Hematopoietic multipotent progenitor cell treated with erythropoietin and hydrocortisone succinate and interleukin-3 and kit ligand, for 8 days (in vitro differentiated cells): ENCODE data around the gene THSD4.
"Not testable (repeated sequence)": the region's sequence is repeated elsewhere in the genome, so short reads cannot be mapped to it uniquely, and the experiment has no call there.

Source experiments
- DNase-seq: peaks from one replicate; pipeline ENCODE4 v3.0.0-alpha.2; 2015

THSD4 gene

GRCh38 chr15:71362987-71363968, 248.0 kb downstream of the THSD4 start:
- DNase-seq = no peak

DNA sequence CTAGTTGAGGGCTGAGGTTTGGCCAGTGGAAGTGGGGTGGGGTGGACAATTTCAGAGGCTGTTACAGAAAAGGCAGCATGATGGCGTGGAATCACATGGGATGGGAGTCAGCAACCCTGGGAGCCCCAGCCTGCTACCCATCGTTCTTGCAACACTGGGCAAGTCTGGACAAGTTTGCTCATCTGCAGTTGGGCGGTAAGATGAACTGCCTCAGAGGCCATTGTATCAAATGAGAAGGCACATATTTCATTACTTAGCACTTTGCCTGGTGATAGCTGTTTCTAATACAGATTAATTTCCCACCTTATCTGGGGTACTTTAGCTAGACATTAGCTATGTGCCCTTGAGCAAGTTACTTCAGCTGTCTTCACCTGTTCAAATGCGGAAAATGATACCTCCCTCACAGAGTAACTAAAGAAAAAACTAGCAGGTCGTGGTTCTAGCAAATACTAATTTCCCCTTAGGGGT, 248.9 kb downstream of the THSD4 start:
- DNase-seq = no peak

- DNase-seq = no peak
Observed at GRCh38 chr15:71366522-71366921, 251.3 kb downstream of the THSD4 start.

- DNase-seq = no peak
Observed at GRCh38 chr15:71366926-71367325, 251.7 kb downstream of the THSD4 start.

- DNase-seq = not testable (repeated sequence)
Observed at GRCh38 chr15:71367737-71368136, 252.5 kb downstream of the THSD4 start.

DNA sequence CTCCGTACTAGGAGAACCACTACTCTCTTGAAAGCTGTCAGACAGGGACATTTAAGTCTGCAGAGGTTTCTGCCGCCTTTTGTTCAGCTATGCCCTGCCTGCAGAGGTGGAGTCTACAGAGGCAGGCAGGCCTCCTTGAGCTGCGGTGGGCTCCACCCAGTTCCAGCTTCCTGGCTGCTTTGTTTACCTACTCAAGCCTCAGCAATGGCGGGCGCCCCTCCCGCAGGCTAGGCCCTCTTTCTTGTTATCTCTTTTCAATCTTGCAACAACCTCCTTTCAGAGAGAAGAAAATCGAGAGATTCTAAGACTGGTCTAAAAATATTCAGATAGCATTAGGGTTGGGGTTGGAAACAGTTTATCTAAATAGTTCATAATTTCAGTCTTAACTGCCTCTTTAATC, 257.5 kb downstream of the THSD4 start:
- not testable (repeated sequence) for DNase-seq

DNA sequence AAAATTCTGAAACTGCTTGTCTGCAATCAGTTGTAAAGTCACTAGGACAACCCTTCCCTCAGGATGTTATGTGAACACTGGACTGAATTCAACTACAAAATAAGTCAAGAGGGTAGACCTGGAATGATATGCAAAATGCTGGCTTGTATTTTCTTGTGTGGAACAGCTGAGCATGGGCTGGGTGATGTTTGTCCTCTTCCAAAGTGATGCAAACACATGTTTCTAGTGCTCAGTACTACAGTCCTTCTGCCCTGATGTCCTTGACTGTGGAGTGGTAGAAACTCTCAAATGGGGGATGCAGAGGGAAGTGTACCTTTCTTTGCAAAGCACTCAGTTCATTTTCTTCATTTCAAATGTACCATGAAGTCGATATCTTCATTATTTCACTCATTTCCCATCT, 258.6 kb downstream of the THSD4 start:
- no peak for DNase-seq

DNA sequence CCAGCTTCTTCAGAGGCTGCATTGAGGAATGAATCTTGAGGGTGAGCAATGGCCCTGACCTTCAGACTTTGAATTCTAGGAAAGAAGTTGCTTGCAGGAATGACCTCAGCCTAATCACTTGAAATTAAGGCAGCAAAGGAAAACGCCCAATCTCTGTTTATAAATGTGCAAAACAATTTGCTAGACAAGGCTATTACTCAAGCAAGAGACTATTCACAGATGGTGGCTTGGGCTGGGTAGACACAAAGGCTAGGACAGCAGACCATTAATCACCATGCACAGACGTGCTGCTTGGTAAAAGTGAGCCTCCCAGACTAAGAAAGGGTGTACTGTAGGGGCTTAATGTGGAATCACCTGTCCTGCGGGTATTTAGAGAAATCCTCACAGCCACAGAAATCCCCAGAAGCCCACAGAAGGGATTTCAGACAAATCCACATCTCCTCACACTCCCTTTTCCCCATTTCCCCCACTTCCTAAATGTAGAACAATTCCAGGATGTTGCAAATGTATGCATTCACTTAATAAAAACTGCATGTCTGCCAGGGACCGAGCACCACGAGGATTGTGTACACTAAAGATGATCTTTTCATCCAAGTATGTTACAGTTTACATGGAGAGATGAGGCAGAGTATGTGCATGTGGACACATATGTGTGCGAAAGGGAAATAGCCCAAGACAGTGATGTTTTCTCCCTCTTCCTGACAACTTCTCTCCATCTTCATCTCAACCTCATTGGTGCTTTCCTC, 259.5 kb downstream of the THSD4 start:
- no peak for DNase-seq

GRCh38 chr15:71375934-71376333, 260.7 kb downstream of the THSD4 start:
- DNase-seq = no peak

DNA sequence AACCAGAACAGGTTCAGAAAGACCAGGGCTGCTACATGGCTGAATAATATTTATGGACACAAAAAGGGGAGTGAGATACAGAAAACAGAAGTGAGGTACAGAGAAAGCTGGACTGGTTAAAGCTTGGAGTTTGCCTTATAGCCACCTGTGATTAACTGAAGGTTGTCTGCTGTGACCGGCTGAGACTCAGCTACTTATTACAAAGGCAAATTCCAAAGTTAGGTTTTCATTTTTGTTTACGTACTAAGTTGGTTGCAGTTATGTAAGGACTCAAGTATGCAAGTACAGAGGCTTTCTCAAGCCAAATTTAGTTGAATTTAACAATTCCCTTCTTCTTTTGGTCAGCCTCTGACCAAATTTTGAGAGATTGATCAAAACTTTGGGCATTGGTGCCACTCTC, 264.6 kb downstream of the THSD4 start:
- no peak for DNase-seq

DNA sequence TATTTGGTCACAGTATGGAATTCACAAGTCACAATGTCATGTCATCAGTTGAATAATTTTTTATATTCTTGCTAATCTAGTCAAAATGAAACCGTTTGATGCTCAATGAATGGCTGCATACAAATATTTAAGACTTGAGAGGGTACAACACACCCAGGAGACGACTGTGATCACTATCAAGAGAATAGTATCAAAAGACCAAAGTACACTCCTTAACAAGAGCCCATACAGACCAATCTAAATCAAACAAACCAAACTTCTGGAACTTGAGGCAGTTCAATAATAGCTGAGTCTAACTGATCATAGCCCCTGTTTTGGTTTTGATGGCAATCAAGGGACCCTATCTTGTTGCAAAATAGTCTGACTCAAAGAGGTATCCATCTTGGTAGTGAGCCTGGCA, 265.1 kb downstream of the THSD4 start:
- DNase-seq = no peak

DNA sequence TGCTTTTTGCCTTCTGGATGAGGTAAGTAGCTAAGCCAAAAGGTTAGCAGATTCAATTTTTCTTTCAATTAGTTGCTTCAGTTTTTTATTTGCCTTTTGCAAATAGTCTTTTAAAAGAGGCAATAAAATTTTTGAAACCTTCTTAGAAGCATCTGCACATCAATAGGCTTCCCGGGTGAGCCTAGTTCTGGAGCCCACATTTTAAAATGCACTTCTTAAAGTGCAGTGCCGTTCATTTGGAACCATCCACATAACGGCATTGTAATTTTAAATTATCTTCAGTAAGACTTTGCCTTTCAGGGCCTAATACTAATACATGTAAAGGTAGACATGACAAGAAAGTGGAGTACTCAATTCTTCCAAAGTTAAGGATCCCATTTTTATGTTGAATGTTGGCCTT, 269.2 kb downstream of the THSD4 start:
- DNase-seq = no peak

DNA sequence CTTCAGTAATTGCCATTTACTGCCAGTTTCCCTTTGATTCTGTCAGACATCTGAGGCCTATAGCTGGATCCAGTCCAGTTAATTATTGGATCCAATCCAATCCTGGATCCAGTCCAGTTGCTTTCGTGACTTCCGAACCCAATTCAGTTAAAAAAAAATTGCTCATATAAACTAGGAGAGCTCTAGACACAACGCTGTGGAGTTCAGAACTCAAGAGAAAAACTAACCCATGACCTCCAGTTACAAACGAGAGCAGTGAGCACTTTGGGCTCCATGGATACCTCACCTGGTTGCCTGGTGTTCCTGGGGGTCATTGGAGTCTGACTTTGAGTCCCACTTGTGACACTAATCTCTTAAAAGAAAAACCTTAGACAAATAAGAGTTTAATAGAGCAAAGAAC, 269.8 kb downstream of the THSD4 start:
- no peak for DNase-seq

GRCh38 chr15:71385457-71385856, 270.2 kb downstream of the THSD4 start:
- DNase-seq = no peak

GRCh38 chr15:71386005-71386404, 270.7 kb downstream of the THSD4 start:
- no peak for DNase-seq

- peak; percentile 16 for DNase-seq
Observed at GRCh38 chr15:71386448-71387236, 271.4 kb downstream of the THSD4 start.

GRCh38 chr15:71387810-71388209, 272.5 kb downstream of the THSD4 start:
- DNase-seq = no peak

GRCh38 chr15:71390096-71390495, 274.8 kb downstream of the THSD4 start:
- no peak for DNase-seq

DNA sequence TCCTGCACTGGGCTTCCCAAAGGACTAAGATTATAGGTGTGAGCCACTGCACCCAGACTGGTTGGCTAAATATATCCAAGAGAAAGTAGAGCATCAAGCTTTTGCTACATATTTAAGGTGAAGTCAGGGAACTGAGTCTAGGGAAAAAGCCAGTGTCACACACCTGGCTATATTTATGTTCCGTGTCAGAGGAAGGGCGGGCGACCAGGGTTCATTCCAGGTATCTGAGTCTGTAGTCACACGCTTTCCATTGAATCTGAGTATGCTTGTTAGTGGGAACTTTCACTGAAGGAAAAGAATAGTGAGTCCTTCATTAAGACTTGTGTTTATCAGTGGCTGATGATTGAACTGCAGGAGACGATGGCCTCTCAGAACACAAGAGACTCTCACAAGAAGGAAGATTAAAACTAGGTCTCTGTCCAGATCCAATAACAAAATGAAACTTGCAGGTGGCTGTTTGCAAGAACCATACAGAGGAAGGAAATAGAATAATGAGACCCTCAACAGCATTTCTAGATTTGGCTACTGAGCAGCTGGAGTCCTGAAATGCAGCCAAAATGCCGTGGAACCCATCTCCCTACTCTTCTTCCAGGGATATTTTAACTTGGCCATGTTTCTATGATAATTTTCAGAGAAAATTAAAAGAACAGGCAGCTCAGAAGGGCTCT, 276.3 kb downstream of the THSD4 start:
- no peak for DNase-seq

DNA sequence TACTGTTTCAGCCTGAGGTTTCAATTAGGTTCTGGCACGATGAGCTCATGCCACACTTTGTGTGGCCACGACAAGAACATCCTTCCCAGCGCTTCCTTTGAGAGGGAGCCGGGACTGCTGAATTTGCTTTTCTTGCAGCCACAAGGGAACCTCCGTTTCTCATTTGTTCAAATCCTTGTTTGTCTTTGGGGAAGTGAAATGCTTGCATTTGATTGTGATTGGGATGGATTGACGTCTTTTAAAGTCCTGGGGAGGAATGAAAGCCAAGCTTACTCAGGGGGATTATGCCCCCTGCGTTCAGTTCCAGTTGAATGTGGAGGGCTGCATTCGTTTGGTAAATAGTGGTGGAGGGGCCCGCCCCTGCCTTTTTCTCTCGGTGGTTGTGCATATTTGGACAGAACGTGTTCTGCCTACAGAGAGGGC, 277.6 kb downstream of the THSD4 start:
- DNase-seq = no peak

- no peak for DNase-seq
Observed at GRCh38 chr15:71393383-71393782, 278.1 kb downstream of the THSD4 start.

DNA sequence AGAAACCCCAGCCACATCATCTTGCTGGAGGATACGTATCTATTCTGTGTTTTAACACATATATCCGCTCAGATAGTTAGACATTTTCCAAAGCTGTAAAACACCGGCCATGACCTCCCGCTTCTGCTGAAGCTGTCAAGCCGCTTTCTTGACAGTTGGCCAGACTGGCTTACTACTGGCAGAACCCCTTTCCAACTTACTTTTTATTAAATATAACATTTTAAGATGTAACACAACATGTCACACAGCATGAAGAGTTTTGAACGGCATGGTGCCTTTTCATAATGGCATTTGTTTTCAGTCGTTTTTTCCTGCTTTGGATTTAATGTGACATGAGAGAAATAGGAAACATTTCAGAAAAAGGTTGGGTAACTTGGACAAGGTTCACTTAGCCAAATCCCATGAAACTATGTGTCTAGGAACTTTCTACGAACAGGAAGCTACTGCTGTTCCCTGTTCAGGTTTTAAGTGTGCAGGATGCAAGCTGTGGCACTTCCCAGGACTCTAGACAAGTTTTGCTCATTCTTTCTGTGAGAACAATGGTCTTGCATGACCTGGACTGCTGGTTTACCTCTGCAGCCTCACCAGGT, 281.4 kb downstream of the THSD4 start:
- no peak for DNase-seq
